PC-3 (cell line): Measurements from ENCODE around the gene KLF16.

Experiments
- EZH2 ChIP-seq: fragments of 300-600 bp; sonication (generic); IDR thresholded peaks from one replicate; pipeline ENCODE4 v1.6.1; 2017; ENCODE audit warnings: antibody characterized with exemption, mild to moderate bottlenecking, low read length; ENCODE audit not compliant: unreplicated experiment
- EZH2phosphoT487 ChIP-seq: fragments of 300-600 bp; sonication (generic); IDR thresholded peaks from 2 replicates; pipeline ENCODE4 v1.6.1; 2018; ENCODE audit warnings: mild to moderate bottlenecking, antibody characterized with exemption, low read length, borderline replicate concordance
- TF ChIP-seq, protein P1 (sequence below): fragments of 300-600 bp; sonication (generic); conservative IDR thresholded peaks from 2 replicates; pipeline ENCODE4 v1.5.1; 2017; ENCODE audit warnings: antibody characterized with exemption, low read depth, mild to moderate bottlenecking, low read length

DNA sequence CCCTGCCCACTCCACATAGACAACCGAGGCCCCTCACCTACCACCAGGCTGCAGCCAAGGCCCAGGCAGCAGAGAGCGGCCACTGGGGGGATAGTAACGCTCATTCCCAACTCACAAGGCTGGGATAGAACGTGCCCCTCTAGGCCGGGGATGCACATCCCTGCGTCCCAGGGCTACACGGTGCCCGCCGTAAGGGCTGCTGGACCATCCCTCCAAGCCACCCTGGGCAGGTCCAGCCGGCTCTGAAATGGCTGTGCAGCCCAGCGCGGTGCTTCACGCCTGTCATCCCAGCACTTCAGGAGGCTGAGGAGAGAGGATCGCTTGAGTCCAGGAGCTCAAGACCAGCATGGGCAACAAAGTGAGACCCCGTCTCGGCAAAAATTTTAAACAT is 18.3 kb downstream of the KLF16 start:
- TF ChIP-seq, protein P1, sequence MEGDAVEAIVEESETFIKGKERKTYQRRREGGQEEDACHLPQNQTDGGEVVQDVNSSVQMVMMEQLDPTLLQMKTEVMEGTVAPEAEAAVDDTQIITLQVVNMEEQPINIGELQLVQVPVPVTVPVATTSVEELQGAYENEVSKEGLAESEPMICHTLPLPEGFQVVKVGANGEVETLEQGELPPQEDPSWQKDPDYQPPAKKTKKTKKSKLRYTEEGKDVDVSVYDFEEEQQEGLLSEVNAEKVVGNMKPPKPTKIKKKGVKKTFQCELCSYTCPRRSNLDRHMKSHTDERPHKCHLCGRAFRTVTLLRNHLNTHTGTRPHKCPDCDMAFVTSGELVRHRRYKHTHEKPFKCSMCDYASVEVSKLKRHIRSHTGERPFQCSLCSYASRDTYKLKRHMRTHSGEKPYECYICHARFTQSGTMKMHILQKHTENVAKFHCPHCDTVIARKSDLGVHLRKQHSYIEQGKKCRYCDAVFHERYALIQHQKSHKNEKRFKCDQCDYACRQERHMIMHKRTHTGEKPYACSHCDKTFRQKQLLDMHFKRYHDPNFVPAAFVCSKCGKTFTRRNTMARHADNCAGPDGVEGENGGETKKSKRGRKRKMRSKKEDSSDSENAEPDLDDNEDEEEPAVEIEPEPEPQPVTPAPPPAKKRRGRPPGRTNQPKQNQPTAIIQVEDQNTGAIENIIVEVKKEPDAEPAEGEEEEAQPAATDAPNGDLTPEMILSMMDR: no peak
- TF ChIP-seq EZH2 (no peak), EZH2phosphoT487 (no peak)
